ENCODE data around the gene LECT2.

Gene LECT2

GRCh38 chr5:135937245-135937911, 17.4 kb downstream of the LECT2 start:
- no peak for DNase-seq (ENCODE audit: low spot score)
- TF ChIP-seq CTCF (IDR thresholded peaks at IDR 0.05; ENCODE audit: extremely low read depth, insufficient read depth, missing control alignments), result no peak
- in situ Hi-C loops (cut with MboI; ENCODE audit: low pct_unique_long_range_greater_than_20kb, low sequenced_read_pairs, unreplicated experiment), result no loop called here

GRCh38 chr5:135934939-135935338, 19.8 kb downstream of the LECT2 start:
- TF ChIP-seq CTCF (IDR thresholded peaks at IDR 0.05; ENCODE audit: extremely low read depth, insufficient read depth, missing control alignments), result no peak
- no peak for DNase-seq (ENCODE audit: low spot score)
- in situ Hi-C loops (cut with MboI; ENCODE audit: low pct_unique_long_range_greater_than_20kb, low sequenced_read_pairs, unreplicated experiment), result no loop called here

GRCh38 chr5:135930949-135931295, 23.9 kb downstream of the LECT2 start:
- no peak for TF ChIP-seq CTCF (IDR thresholded peaks at IDR 0.05; ENCODE audit: extremely low read depth, insufficient read depth, missing control alignments)
- in situ Hi-C loops (cut with MboI; ENCODE audit: low pct_unique_long_range_greater_than_20kb, low sequenced_read_pairs, unreplicated experiment), result no loop called here
- DNase-seq (ENCODE audit: low spot score), result no peak

DNA sequence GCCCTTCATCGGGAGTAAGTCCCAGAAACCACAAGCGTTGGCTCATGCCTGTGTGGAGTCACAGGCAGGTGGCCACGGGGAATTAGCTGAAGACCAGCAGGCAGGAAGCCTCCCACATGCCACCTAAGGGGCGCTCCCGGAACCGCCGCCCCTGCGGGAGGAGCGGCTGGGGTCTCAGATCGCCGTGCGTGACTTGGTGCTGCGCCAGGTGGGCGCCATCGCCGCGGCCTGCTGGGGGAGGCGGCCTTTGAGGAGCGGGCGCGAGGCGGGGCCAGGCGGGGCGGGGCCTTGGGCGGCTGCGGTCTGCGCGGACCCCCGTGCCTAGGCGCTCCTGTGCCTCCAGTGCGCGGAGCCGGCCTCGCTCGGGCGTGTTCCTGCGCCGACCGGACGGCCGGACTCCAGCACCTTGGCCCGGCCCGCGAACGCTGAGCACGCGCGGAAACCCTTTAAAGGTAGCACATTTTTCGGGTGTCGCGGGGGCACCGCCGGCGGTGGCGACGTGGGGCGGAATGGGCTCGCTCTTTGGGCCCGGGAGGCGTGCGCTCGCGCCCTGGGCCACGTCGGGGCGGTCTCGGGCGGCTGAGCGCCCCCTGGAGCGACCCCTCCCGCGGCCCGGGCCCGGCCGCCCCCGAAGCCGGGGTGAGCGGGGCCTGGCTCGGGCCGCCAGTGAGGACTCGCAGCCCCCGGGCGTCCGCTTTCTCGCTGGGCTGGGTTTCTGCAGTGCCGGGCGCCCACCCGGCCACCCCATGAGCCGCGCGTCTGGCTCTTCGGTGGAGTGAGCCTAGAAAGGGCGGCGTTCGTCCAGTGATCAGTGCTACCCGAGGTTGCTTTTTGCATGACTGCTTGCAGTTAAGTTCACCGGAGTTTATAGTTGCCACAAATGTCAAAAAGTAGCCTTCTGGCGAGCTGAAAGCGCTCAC, 24.5 kb downstream of the LECT2 start:
- TF ChIP-seq CTCF (IDR thresholded peaks at IDR 0.05; ENCODE audit: extremely low read depth, insufficient read depth, missing control alignments), result no peak
- in situ Hi-C loops (cut with MboI; ENCODE audit: low pct_unique_long_range_greater_than_20kb, low sequenced_read_pairs, unreplicated experiment), result no loop called here
- peak; percentile 9 for DNase-seq (ENCODE audit: low spot score)

DNA sequence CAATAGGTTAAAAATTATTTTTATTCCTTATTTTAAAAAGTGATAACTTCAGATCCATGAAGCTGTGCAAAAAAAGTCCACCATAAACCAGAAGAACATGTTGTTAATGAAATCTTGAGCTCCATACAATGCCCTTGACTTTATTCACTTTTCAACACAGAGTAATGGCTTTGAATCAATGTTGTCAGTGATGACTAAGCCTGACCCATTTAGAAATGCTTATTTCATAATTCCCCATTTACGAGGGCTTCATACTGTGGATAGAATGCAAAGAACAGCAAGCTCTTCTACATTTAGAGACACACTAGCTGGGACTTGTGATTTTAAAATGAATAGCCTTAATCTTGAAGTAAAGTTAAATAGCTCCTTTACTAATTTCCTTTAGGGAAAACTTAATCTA, 33.4 kb downstream of the LECT2 start:
- in situ Hi-C loops (cut with MboI; ENCODE audit: low pct_unique_long_range_greater_than_20kb, low sequenced_read_pairs, unreplicated experiment), result no loop called here
- no peak for DNase-seq (ENCODE audit: low spot score)
- no peak for TF ChIP-seq CTCF (IDR thresholded peaks at IDR 0.05; ENCODE audit: extremely low read depth, insufficient read depth, missing control alignments)

DNA sequence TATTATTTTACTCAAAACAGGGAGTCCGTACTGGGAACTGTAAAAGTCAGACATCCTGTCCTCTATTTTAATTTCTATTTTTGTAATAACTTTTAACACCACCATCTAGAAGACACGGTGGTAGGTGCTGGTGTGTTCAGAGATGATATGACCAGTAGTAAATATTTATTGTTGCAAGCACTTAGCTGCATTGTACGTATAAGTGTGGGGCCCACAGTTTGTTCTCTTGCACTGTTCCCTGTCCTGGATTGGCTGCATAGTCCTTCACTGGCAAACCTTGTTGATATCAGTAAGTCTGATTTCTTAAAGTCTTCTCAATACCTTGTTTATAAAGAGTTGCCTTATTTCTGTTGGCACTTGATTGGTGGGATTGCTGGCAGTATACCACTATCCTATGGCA, 34.6 kb downstream of the LECT2 start:
- no peak for DNase-seq (ENCODE audit: low spot score)
- no peak for TF ChIP-seq CTCF (IDR thresholded peaks at IDR 0.05; ENCODE audit: extremely low read depth, insufficient read depth, missing control alignments)
- in situ Hi-C loops (cut with MboI; ENCODE audit: low pct_unique_long_range_greater_than_20kb, low sequenced_read_pairs, unreplicated experiment), result no loop called here
